ENCODE results near the gene LSM5. TPM values are rescaled to one million over a fixed set of nuclear protein-coding genes. Genes with fewer than 3 reads are reported as not detected.

Gene LSM5
- total RNA-seq, 1 experiment from 2014 or later, result 104 TPM

DNA sequence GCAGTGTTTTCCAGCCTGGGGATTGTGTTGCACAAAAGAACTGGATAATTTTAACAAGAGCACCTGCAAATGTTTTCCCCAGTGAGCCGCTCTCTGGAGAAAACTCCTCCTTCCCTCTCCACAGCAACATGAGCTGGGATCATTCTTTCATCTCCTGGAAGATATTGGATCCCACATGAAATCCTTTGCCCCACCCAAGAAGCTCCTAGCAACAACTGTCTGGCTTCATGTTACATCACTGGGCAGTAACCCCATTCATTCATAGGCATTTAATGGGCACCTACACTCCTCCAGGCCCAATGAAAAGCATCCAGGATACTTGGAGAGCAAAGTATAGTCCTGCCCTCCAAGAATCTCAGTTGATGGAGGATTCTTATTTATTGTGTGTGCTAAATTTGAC, 27.2 kb downstream of the LSM5 start:
- Histone ChIP-seq H4K20me1 (ENCODE audit: insufficient read depth) (no peaks in the 10 kb centered on the region), H3K27ac (no peak overlapping the region), H3K4me1 (replicated peaks; ENCODE audit: insufficient read depth) (no peaks in the 10 kb centered on the region), H3K9me2 (ENCODE audit: insufficient read depth) (no peaks in the 10 kb centered on the region), H3K36me3 (ENCODE audit: low read depth) (no peaks in the 10 kb centered on the region), H3K4me3 (no peak overlapping the region), H3K79me2 (ENCODE audit: low read depth) (no peaks in the 10 kb centered on the region), H3F3A (ENCODE audit: insufficient read depth, low read depth) (no peaks in the 10 kb centered on the region), H3K9me3 (ENCODE audit: insufficient read depth, low read depth) (no peaks in the 10 kb centered on the region), H3K4me2 (no peak overlapping the region), H2AFZ (no peak overlapping the region), H3K27me3 (ENCODE audit: insufficient read depth, low read depth) (peaks cover 19% of the 10 kb centered on the region)
- POLR2A ChIA-PET (ENCODE audit: unreplicated experiment), result no interaction called here
- no TSS peak for BruUV-seq (replicated peaks)
- no peak for DNase-seq
- no peak for TF ChIP-seq EZH2 (IDR thresholded peaks at IDR 0.05; ENCODE audit: low read depth)
- TF ChIP-seq, protein P1, sequence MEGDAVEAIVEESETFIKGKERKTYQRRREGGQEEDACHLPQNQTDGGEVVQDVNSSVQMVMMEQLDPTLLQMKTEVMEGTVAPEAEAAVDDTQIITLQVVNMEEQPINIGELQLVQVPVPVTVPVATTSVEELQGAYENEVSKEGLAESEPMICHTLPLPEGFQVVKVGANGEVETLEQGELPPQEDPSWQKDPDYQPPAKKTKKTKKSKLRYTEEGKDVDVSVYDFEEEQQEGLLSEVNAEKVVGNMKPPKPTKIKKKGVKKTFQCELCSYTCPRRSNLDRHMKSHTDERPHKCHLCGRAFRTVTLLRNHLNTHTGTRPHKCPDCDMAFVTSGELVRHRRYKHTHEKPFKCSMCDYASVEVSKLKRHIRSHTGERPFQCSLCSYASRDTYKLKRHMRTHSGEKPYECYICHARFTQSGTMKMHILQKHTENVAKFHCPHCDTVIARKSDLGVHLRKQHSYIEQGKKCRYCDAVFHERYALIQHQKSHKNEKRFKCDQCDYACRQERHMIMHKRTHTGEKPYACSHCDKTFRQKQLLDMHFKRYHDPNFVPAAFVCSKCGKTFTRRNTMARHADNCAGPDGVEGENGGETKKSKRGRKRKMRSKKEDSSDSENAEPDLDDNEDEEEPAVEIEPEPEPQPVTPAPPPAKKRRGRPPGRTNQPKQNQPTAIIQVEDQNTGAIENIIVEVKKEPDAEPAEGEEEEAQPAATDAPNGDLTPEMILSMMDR (conservative IDR thresholded peaks at IDR 0.05), result no peak
- intact Hi-C loops (cut with micrococcal nuclease; ENCODE audit: unreplicated experiment), result no loop called here
- CTCF ChIA-PET, result no interaction called here

DNA sequence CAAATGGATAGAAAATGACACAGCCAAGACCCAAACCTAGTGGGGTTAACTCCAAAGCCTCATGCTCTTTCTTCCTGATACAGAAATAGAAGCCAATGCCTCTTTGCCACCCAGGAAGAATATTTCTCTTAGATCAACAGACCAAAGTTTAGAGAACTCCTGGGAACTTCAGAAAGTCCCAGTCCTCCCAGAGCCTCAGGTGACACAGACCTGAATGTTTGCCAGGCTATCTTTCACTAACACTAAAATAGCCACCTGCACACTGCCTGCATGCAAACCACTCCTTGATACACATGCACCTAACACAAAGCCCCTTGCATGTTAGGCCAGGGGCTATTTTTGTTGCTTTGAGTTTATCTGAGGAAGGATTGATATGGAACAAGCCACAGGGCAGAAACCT, 27.7 kb downstream of the LSM5 start:
- no peaks in the 10 kb centered on the region for H3K9me2 ChIP-seq (ENCODE audit: insufficient read depth)
- H3K79me2 ChIP-seq (ENCODE audit: low read depth), result no peaks in the 10 kb centered on the region
- H3K4me3 ChIP-seq, result no peak overlapping the region
- H3K4me2 ChIP-seq, result no peak overlapping the region
- H3K27me3 ChIP-seq (ENCODE audit: insufficient read depth, low read depth), result peaks cover 20% of the 10 kb centered on the region
- no peaks in the 10 kb centered on the region for H4K20me1 ChIP-seq (ENCODE audit: insufficient read depth)
- no peaks in the 10 kb centered on the region for H3F3A ChIP-seq (ENCODE audit: insufficient read depth, low read depth)
- no peak for TF ChIP-seq EZH2 (IDR thresholded peaks at IDR 0.05; ENCODE audit: low read depth)
- TF ChIP-seq, protein P1 (conservative IDR thresholded peaks at IDR 0.05), result no peak
- H3K36me3 ChIP-seq (ENCODE audit: low read depth), result no peaks in the 10 kb centered on the region
- ChIA-PET CTCF (no interaction called here), POLR2A (ENCODE audit: unreplicated experiment) (no interaction called here)
- DNase-seq, result no peak
- no peaks in the 10 kb centered on the region for H3K4me1 ChIP-seq (replicated peaks; ENCODE audit: insufficient read depth)
- H2AFZ ChIP-seq, result no peak overlapping the region
- no TSS peak for BruUV-seq (replicated peaks)
- H3K9me3 ChIP-seq (ENCODE audit: insufficient read depth, low read depth), result no peaks in the 10 kb centered on the region
- no peak overlapping the region for H3K27ac ChIP-seq
- intact Hi-C loops (cut with micrococcal nuclease; ENCODE audit: unreplicated experiment), result no loop called here

DNA sequence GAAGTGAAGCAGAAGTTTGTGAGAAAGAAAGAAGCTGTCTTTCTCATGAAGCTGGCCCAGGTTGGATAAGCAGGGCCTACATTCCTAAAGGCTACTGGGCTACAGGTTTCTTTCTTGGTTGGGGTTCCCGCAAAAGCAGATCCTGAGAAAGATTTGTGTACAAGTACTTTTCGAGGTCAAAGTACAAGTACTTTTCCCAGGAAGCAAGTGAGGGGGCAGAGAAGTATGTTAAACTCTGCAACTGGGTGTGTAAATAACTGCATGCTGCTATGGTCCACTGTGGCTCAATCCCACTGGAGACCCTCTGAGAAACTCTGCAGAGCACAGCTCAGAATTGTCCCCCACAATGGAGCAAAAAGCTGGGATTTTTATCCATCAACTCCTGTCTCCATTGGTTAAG, 28.7 kb downstream of the LSM5 start:
- H4K20me1 ChIP-seq (ENCODE audit: insufficient read depth), result no peaks in the 10 kb centered on the region
- CTCF ChIA-PET, result no interaction called here
- TF ChIP-seq, protein P1 (conservative IDR thresholded peaks at IDR 0.05), result no peak
- TF ChIP-seq EZH2 (IDR thresholded peaks at IDR 0.05; ENCODE audit: low read depth), result no peak
- H3K9me3 ChIP-seq (ENCODE audit: insufficient read depth, low read depth), result no peaks in the 10 kb centered on the region
- no peaks in the 10 kb centered on the region for H3K79me2 ChIP-seq (ENCODE audit: low read depth)
- no peaks in the 10 kb centered on the region for H3K4me1 ChIP-seq (replicated peaks; ENCODE audit: insufficient read depth)
- DNase-seq, result no peak
- H3K36me3 ChIP-seq (ENCODE audit: low read depth), result no peaks in the 10 kb centered on the region
- intact Hi-C loops (cut with micrococcal nuclease; ENCODE audit: unreplicated experiment), result no loop called here
- POLR2A ChIA-PET (ENCODE audit: unreplicated experiment), result no interaction called here
- BruUV-seq (replicated peaks), result no TSS peak
- no peak overlapping the region for H3K27ac ChIP-seq
- H3K27me3 ChIP-seq (ENCODE audit: insufficient read depth, low read depth), result peaks cover 28% of the 10 kb centered on the region
- H2AFZ ChIP-seq, result no peak overlapping the region
- no peak overlapping the region for H3K4me3 ChIP-seq
- no peaks in the 10 kb centered on the region for H3K9me2 ChIP-seq (ENCODE audit: insufficient read depth)
- no peaks in the 10 kb centered on the region for H3F3A ChIP-seq (ENCODE audit: insufficient read depth, low read depth)
- no peak overlapping the region for H3K4me2 ChIP-seq
